HAP-1 (cell line): Measurements from ENCODE around the gene MCF2L.

Experiments
- DNase-seq, 2 experiments: peaks; one replicate each; pipeline ENCODE4 v3.0.0-alpha.2; 2016 to 2020; ENCODE audit warnings: low spot score in 2 of 2
- H3K27me3 ChIP-seq: fragments of 250-450 bp; sonication (Bioruptor Pico); 2 replicates; pipeline ENCODE4 v1.5.1; 2020; ENCODE audit warnings: low read depth, mild to moderate bottlenecking, moderate library complexity
- H3K36me3 ChIP-seq: fragments of 250-450 bp; sonication (Bioruptor Pico); replicated peaks from 2 replicates; pipeline ENCODE4 v1.5.1; 2020; ENCODE audit warnings: mild to moderate bottlenecking
- H3K4me1 ChIP-seq: fragments of 250-450 bp; sonication (Bioruptor Pico); 2 replicates; pipeline ENCODE4 v1.5.1; 2020; ENCODE audit warnings: mild to moderate bottlenecking
- H3K4me3 ChIP-seq: fragments of 250-450 bp; sonication (Bioruptor Pico); 2 replicates; pipeline ENCODE4 v1.5.1; 2020; ENCODE audit warnings: mild to moderate bottlenecking, moderate library complexity
- H3K9me3 ChIP-seq: fragments of 250-450 bp; sonication (Bioruptor Pico); 2 replicates; pipeline ENCODE4 v1.5.1; 2020; ENCODE audit warnings: mild to moderate bottlenecking, moderate library complexity
- in situ Hi-C: fragments of 300-500 bp; cut with MboI; formaldehyde crosslinking; loops from 3 replicates; pipeline ENCODE4 v1.14.3; 2020; ENCODE audit warnings: low sequenced_read_pairs, inconsistent platforms, mixed read lengths

The MCF2L gene

DNA sequence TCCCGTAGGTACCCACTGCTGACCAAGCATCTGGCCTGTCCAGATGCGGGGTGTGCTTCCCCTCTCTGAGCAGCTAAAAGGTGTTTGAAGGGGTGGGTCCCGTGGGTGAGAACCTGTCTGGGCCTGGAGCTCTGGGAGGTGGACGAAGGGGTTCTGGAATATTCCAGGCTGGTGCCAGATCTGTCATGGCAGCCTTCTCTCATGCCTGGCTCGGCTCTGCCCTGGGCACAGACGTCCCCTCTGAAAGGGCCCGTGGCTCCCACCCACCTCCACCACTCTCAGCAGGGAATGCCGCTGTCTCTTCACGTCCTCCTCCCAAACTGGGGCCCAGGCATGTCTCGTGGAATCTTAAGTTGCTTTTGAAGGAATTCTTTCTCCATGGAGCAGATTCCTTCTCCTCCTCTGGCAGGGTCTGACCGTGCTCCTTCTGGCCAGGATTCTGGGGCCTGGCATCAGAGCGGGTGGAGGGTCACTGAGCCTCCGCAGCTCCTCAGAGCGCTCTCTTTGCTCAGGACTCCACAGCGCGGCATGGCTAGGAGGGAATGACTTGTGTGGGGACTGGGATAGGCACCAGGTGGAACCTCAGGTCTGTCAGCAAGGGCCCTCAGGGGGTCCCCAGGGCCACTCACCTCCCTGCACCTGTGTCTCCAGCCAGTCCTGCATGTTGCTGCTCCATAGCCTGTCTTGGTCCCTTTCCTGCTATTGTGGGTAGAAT is 5.9 kb upstream of the MCF2L start:
- no peak for DNase-seq
- Histone ChIP-seq H3K36me3 (no peaks in the 10 kb centered on the region), H3K27me3 (no peaks in the 10 kb centered on the region), H3K4me3 (no peak overlapping the region), H3K4me1 (no peaks in the 10 kb centered on the region), H3K9me3 (no peaks in the 10 kb centered on the region)
- in situ Hi-C loops: no loop called here

DNA sequence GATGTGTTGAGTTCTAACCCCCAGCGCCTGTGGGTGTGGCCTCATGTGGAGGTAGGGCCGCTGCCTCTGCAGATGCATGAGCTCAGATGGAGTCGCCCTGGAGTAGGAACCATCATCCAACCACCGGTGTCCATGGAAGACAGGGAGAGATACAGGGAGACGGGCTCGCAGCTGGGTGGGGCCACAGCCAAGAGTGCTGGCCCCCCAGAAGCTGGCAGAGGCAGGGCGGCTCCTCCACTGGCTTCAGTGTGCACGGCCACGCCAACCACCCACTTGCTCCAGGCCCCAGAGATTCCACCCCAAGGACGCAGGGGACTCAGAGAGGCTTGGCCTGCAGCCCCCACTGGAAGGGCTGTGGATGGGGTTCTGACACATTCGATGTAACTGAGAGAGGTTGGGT is 5.4 kb upstream of the MCF2L start:
- no peaks in the 10 kb centered on the region for H3K27me3 ChIP-seq
- no peaks in the 10 kb centered on the region for H3K4me1 ChIP-seq
- no peak for DNase-seq
- H3K9me3 ChIP-seq: no peaks in the 10 kb centered on the region
- no peaks in the 10 kb centered on the region for H3K36me3 ChIP-seq
- no peak overlapping the region for H3K4me3 ChIP-seq
- in situ Hi-C loops: no loop called here

DNA sequence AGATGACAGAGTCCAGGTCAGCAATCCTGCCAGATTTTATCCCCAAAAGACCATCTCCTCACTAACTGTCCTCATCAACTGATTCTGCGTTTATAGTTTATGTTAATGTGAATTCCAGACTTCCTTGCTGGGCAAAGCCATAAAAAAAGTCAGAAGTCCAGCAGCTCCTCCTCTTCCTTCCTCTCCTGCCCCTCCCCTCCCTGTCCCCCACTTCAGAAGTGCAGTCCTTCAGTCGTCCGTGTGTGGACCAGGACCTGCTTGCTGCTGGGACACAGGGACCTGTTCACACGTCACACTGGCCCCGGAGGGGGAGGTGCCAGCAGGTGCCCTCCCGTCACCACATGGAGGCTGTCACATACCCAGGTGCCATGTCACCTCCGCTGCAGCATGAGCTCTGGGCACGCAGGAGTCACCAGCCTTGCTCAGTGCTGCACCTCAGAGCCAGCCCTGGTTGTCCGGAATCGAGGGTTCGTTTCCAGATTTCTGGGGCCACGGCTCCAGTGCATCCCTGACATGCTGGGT is 4.0 kb upstream of the MCF2L start:
- peaks cover 5% of the 10 kb centered on the region; the same call in 1 of the 2 replicates for H3K27me3 ChIP-seq
- DNase-seq: no peak
- in situ Hi-C loops: no loop called here

DNA sequence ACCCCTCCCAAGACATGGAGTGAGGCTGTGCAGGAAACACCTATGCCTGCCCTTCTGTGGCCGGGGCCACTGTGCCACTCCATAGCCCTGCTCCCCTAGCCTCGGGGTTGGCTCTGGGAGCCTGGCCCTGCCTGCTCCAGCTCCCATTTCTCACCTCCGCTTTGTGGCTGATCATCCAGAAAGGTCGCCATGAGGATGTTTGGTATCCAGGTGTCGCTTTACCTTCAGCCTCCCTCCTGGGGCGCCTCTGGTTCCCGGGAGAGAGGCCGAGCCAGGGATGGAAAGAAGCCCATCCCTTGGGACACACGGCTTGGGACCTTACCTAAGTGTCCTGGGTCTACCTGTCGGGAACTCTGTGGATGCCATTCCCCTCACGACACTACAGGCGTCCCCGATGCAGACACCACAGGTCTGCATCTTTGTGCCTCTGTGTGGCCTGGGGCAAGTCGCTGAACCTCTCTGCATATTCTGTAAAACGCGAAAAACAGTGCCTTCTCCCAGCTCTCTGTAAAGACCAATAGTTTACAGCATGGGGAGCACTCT is 3.4 kb upstream of the MCF2L start:
- no peak overlapping the region for H3K4me3 ChIP-seq
- no peaks in the 10 kb centered on the region for H3K9me3 ChIP-seq
- no peaks in the 10 kb centered on the region for H3K36me3 ChIP-seq
- peaks cover 9% of the 10 kb centered on the region for H3K4me1 ChIP-seq
- H3K27me3 ChIP-seq: peaks cover 5% of the 10 kb centered on the region; the same call in 1 of the 2 replicates
- no peak for DNase-seq
- in situ Hi-C loops: no loop called here

More for the DNA sequence above, 4.0 kb upstream of the MCF2L start:
- H3K36me3 ChIP-seq: no peaks in the 10 kb centered on the region
- H3K9me3 ChIP-seq: no peaks in the 10 kb centered on the region
- peaks cover 6% of the 10 kb centered on the region for H3K4me1 ChIP-seq
- no peak overlapping the region for H3K4me3 ChIP-seq

DNA sequence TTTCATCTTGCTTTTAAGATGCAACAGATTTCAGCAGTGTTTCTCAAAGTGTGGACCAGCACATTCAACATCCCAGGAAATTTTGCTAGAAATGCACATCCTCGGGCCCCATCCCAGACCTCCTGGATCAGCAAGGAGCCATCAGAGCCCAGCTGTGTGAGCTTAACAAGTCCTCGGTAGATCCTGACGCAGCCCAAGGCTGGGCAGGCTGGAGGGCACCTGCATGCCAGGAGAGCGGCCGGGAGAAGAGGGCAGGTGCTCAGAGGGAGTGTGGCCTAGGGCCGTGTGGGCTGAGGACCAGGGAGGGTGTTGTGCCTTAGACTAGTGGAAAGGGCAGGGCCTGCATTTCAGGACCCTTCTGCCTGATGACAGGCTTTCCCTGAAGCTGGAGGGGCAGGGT is 2.2 kb upstream of the MCF2L start:
- Histone ChIP-seq H3K4me3 (no peak overlapping the region), H3K36me3 (no peaks in the 10 kb centered on the region), H3K4me1 (peaks cover 9% of the 10 kb centered on the region), H3K9me3 (no peaks in the 10 kb centered on the region), H3K27me3 (peaks cover 5% of the 10 kb centered on the region; the same call in 1 of the 2 replicates)
- in situ Hi-C loops: no loop called here
- DNase-seq: no peak

DNA sequence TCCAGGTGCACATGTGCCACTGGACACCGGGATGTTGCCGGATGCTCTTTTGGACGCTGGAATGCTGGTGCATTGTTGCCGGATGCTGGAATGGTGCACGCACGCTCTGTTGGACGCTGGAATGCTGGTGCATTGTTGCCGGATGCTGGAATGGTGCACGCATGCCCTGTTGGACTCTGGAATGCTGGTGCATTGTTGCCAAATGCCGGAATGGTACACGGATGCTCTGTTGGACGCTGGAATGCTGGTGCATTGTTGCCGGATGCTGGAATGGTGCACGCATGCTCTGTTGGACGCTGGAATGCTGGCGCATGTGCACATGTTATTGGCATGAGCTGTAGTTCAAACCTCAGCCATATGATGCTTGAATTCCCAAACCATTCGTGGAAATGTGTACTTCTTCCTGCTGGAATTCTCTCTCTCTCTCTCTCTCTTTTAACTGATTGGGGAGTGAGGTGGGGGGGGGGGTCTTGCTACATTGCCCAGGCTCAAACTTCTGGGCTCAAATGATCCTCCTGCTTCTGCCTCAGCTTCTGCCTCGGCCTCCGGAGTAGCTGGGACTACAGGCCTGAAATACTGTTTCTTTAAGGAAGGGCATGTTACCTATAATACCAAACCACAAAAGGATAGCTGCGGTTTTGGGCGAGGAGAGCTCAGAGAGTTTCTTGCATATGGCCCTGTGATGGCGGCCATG is 1.2 kb upstream of the MCF2L start:
- H3K4me1 ChIP-seq: peaks cover 9% of the 10 kb centered on the region
- H3K4me3 ChIP-seq: peak overlapping the region; percentile 52
- peaks cover 5% of the 10 kb centered on the region; the same call in 1 of the 2 replicates for H3K27me3 ChIP-seq
- no peaks in the 10 kb centered on the region for H3K36me3 ChIP-seq
- in situ Hi-C loops: no loop called here
- DNase-seq: no peak
- H3K9me3 ChIP-seq: no peaks in the 10 kb centered on the region

DNA sequence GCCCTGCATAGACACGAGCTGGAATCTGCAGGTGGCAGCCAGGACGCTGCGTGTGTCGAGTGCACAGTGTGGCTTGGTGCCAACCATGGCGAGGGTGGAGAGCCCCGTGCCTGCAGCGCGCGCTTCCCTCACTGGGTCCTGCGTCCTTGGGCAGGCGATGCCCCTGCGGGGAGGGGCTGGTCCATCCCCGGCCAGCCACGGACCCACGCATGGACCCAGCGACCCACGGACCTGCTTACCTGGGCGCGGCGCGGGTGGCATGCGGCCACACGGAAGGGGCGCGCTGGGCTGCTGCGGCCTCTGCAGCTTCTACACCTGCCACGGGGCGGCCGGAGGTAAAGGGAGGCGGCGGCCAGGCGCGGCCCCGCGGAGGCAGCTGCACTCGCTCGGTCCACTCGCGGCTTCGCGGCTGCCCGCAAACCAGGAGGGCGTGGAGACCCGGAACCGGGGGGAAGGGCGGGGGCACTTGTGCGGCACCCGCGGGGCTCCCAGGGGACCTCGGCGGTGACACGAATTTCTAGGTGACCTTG is 569 bp upstream of the MCF2L start:
- peak in 1 of 2 experiments; percentile 49 for DNase-seq
- in situ Hi-C loops: no loop called here
- peaks cover 5% of the 10 kb centered on the region; the same call in 1 of the 2 replicates for H3K27me3 ChIP-seq
- peaks cover 9% of the 10 kb centered on the region for H3K4me1 ChIP-seq
- H3K36me3 ChIP-seq: no peaks in the 10 kb centered on the region
- no peaks in the 10 kb centered on the region for H3K9me3 ChIP-seq
- H3K4me3 ChIP-seq: peak overlapping the region; percentile 52

DNA sequence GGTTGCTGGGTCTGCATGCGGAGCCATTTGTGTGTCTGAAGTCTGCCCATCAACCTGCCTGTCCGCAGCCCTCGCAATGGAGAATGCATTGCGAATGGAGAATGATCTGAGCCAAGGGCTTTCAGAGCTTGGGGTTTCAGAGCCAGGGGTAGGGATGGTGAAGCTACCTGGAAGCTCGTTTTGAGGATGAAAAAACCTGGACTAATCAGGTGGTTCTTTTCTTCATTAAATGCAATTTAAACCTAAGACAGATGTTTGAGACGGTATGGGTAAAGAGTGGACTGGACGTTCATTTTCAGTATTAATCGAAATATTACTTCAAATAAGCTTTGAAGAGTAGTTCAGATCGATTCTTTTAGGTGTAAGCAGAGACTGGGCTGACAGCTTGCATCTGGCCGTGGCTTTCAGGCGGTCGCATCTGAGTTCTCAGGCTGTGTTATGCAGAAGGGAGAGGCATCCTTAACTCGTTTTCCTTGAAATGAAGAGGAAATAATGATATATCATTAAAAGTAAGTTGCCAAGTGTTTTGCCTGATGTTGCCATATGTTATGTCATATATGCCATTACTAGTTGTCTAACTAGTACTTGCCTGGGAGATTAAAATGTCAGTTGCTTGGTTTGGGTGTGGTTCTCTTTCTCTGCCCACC is 801 bp downstream of the MCF2L start:
- Histone ChIP-seq H3K27me3 (peaks cover 5% of the 10 kb centered on the region; the same call in 1 of the 2 replicates), H3K4me1 (peaks cover 9% of the 10 kb centered on the region), H3K36me3 (no peaks in the 10 kb centered on the region), H3K9me3 (no peaks in the 10 kb centered on the region), H3K4me3 (peak overlapping the region; percentile 52)
- peak in 1 of 2 experiments; percentile 36 for DNase-seq
- in situ Hi-C loops: no loop called here

DNA sequence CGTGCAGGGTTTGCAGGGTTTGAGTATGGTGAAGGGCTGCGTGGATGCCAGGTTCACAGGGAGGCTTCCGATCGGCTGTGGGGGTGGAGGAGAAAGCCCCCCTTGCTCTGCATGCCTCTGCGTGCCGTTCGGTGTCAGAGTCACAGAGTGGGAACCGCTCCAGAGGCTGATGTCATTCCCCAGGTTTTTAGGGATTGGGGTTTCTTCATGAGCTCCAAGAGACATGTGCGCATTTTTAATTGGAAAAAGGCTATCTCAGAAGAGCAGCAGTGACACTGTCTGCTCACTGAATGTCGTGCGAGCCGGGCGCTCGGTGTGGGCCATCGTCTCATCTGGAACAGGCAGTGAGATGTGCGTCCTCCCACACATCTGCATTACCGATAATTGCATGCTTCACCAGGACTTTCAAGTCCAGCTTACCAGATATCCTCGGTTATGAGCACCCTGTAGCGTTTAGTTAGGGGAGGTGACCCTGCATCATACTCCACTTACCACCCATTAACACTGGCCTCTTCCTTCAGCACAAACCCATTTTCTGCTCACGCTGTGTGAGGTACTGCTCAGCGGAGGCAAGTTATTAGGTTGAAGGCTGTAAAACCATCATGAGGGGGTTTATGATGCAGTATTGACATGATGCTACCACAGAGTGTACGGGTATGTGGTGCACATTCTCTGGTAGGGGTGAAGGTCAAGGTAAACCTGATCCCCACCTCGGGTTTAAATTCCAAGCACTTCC is 1.7 kb downstream of the MCF2L start:
- H3K4me3 ChIP-seq: no peak overlapping the region
- H3K9me3 ChIP-seq: no peaks in the 10 kb centered on the region
- in situ Hi-C loops: no loop called here
- H3K36me3 ChIP-seq: no peaks in the 10 kb centered on the region
- no peak for DNase-seq
- H3K27me3 ChIP-seq: peaks cover 5% of the 10 kb centered on the region; the same call in 1 of the 2 replicates
- peaks cover 9% of the 10 kb centered on the region for H3K4me1 ChIP-seq

DNA sequence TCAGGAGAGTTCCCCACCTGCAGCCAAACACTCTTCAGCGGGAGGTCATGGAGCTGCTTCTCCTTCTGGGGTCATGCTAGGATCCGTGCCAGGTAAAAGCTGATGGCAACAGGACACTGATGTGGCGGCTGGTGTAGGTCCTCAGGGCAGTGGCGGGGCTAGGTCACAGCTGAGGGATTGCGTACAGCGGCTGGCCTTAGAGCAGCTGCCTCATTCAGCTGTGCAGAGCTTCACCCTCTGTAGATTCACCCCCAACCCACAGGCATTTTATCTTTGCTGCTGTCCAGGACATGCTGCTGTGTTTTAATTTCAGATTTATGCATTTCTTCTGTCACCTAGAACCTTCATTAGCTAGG is 2.3 kb downstream of the MCF2L start:
- Histone ChIP-seq H3K27me3 (peaks cover 5% of the 10 kb centered on the region; the same call in 1 of the 2 replicates), H3K4me3 (no peak overlapping the region), H3K36me3 (no peaks in the 10 kb centered on the region), H3K4me1 (peaks cover 9% of the 10 kb centered on the region), H3K9me3 (no peaks in the 10 kb centered on the region)
- in situ Hi-C loops: no loop called here
- DNase-seq: no peak

DNA sequence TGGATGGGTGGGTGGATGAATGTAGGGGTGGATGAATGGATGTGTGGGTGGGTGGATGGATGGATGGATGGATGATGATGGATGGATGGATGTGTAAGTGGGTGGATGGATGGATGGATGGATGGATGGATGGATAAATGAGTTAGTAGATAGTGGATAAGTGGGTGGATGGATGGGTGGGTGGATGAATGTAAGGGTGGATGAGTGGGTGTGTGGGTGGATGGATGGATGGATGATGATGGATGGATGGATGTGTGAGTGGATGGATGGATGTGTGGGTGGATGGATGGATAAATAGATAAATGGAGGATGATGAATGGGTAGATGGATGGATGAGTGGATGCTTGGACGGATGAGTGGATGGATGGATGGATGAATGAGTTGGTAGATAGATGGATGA is 3.2 kb downstream of the MCF2L start:
- in situ Hi-C loops: no loop called here
- Histone ChIP-seq H3K4me1 (peaks cover 9% of the 10 kb centered on the region), H3K36me3 (no peaks in the 10 kb centered on the region), H3K4me3 (no peak overlapping the region), H3K9me3 (no peaks in the 10 kb centered on the region), H3K27me3 (peaks cover 5% of the 10 kb centered on the region; the same call in 1 of the 2 replicates)
- no peak for DNase-seq

DNA sequence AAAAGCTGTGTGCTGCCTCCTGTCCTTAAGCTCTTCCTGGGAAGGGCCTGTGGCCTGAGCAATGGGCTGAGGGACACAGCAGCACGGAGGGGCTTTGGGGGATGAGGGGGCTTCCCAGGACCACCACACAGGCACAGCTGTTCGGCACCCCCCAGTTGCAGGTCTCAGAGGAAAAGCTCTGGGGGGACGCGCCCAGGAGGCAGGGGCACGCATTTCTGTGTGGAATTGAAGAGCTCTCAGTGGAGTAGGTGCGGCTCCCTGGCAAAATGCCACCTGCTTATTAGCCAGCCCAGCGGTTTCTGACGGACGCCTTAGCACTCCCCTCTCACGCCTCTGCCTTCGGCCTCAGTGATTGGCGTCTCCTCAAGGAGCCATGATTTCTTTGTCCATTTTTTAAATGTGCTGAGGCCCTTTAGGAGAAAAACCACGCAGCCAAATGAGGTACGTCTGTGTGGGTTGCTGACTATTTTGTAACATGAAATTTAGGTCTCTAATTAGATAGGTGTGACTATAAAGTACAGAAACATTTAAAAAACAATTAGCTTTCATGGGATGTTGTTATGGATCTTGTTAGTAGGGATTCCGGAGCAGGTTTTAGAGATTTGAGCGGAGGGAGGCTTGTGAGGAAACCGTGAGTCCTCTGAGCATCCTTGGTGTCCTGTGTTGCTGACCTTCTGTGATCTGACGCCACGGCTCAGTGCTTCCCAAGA is 4.0 kb downstream of the MCF2L start:
- peaks cover 9% of the 10 kb centered on the region for H3K4me1 ChIP-seq
- H3K9me3 ChIP-seq: no peaks in the 10 kb centered on the region
- H3K27me3 ChIP-seq: peaks cover 5% of the 10 kb centered on the region; the same call in 1 of the 2 replicates
- H3K4me3 ChIP-seq: no peak overlapping the region
- in situ Hi-C loops: no loop called here
- DNase-seq: peak in 1 of 2 experiments; percentile 37
- H3K36me3 ChIP-seq: no peaks in the 10 kb centered on the region
